ENCODE results near the gene TRIB2. TPM values are rescaled to one million over a fixed set of nuclear protein-coding genes. Genes with fewer than 3 reads are reported as not detected.

TRIB2 gene
- total and polyA plus RNA-seq, 2 donors, result 39.4 to 69.8 TPM

GRCh38 chr2:12781329-12781728 is 64.6 kb downstream of the TRIB2 start:
- no peak for DNase-seq (ENCODE audit: low read depth in 6 of 9, low spot score in 9 of 9)
- Histone ChIP-seq H3K27me3 (ENCODE audit: control insufficient read depth in 2 of 2, insufficient read depth in 1 of 2, low read length in 1 of 2) (no peaks in the 10 kb centered on the region), H3K4me1 (ENCODE audit: control insufficient read depth in 2 of 2, insufficient read depth in 2 of 2, low read length in 2 of 2) (no peaks in the 10 kb centered on the region), H3K9me3 (ENCODE audit: control insufficient read depth in 2 of 2, insufficient read depth in 1 of 2, low read length in 1 of 2) (no peaks in the 10 kb centered on the region), H3K27ac (ENCODE audit: low read depth in 1 of 2, low read length in 1 of 2) (no peak overlapping the region), H3K4me3 (ENCODE audit: low read length in 2 of 2) (no peak overlapping the region), H3K36me3 (ENCODE audit: control insufficient read depth in 2 of 2, insufficient read depth in 2 of 2, low read length in 1 of 2) (no peaks in the 10 kb centered on the region)

- H3K36me3 ChIP-seq (ENCODE audit: control insufficient read depth in 2 of 2, insufficient read depth in 2 of 2, low read length in 1 of 2), result no peaks in the 10 kb centered on the region
- no peaks in the 10 kb centered on the region for H3K27me3 ChIP-seq (ENCODE audit: control insufficient read depth in 2 of 2, insufficient read depth in 1 of 2, low read length in 1 of 2)
- no peaks in the 10 kb centered on the region for H3K4me1 ChIP-seq (ENCODE audit: control insufficient read depth in 2 of 2, insufficient read depth in 2 of 2, low read length in 2 of 2)
- no peak overlapping the region for H3K4me3 ChIP-seq (ENCODE audit: low read length in 2 of 2)
- no peaks in the 10 kb centered on the region for H3K9me3 ChIP-seq (ENCODE audit: control insufficient read depth in 2 of 2, insufficient read depth in 1 of 2, low read length in 1 of 2)
- 94% methylated on average over 7 of the region's 7 CpGs for WGBS
- peak overlapping the region in 1 of 2 donors; percentile 22 for H3K27ac ChIP-seq (ENCODE audit: low read depth in 1 of 2, low read length in 1 of 2)
- DNase-seq (ENCODE audit: low read depth in 6 of 9, low spot score in 9 of 9), result no peak
Measured at GRCh38 chr2:12787891-12788801, 71.4 kb downstream of the TRIB2 start.

GRCh38 chr2:12791906-12792305 is 75.2 kb downstream of the TRIB2 start:
- Histone ChIP-seq H3K27me3 (ENCODE audit: control insufficient read depth in 2 of 2, insufficient read depth in 1 of 2, low read length in 1 of 2) (no peaks in the 10 kb centered on the region), H3K36me3 (ENCODE audit: control insufficient read depth in 2 of 2, insufficient read depth in 2 of 2, low read length in 1 of 2) (no peaks in the 10 kb centered on the region), H3K4me1 (ENCODE audit: control insufficient read depth in 2 of 2, insufficient read depth in 2 of 2, low read length in 2 of 2) (no peaks in the 10 kb centered on the region), H3K4me3 (ENCODE audit: low read length in 2 of 2) (no peak overlapping the region), H3K27ac (ENCODE audit: low read depth in 1 of 2, low read length in 1 of 2) (no peak overlapping the region), H3K9me3 (ENCODE audit: control insufficient read depth in 2 of 2, insufficient read depth in 1 of 2, low read length in 1 of 2) (no peaks in the 10 kb centered on the region)
- 93% methylated on average over 3 of the region's 3 CpGs for WGBS
- no peak for DNase-seq (ENCODE audit: low read depth in 6 of 9, low spot score in 9 of 9)

Data from thymus (tissue), 11 donors.